ENCODE measurements around the gene FUNDC2.

Gene FUNDC2

DNA sequence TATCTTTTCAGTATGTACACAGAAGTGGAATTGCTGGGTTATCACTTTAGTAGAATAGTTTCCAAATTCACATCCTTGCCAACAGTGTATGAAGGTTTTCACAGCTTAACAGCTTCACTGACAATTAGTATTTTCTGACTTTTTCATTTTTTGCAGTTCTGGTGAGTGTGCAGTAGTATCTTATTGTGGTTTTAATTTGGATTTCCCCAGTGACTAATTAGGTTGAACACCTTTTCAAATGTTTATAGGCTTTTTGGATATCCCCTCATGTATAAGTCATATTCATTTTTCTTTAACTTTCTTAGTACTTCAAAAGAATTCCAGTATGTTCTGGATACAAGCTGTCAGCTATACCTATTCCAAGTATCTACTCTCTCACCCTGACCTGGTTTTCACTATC lies 81.8 kb downstream of the FUNDC2 start:
- H4K8ac ChIP-seq (ENCODE audit: low read length): no peak overlapping the region
- no peak overlapping the region for H2BK15ac ChIP-seq (ENCODE audit: low read depth, poor library complexity, severe bottlenecking)
- H3K36me3 ChIP-seq (ENCODE audit: control insufficient read depth in 1 of 2, insufficient read depth in 2 of 2, low read depth in 1 of 2, low read length in 2 of 2): peaks cover 0 to 22% of the 10 kb centered on the region in 2 experiments
- no peaks in the 10 kb centered on the region for H3K27me3 ChIP-seq (ENCODE audit: control insufficient read depth in 1 of 2, insufficient read depth in 1 of 2, low read length in 2 of 2)
- H3K9ac ChIP-seq (ENCODE audit: low read length): no peak overlapping the region
- no peak for DNase-seq
- no peak overlapping the region for H3K4ac ChIP-seq (ENCODE audit: low read depth in 1 of 2, low read length in 2 of 2)
- H3K23ac ChIP-seq (ENCODE audit: low read length in 2 of 2): no peak overlapping the region
- H2AFZ ChIP-seq (ENCODE audit: low read depth, low read length): no peak overlapping the region
- H2BK5ac ChIP-seq (ENCODE audit: low read depth, low read length, poor library complexity, severe bottlenecking): no peak overlapping the region
- H3K14ac ChIP-seq (ENCODE audit: low read length in 2 of 2): no peak overlapping the region
- H3K9me3 ChIP-seq (ENCODE audit: control insufficient read depth, low read length): peaks cover 16% of the 10 kb centered on the region
- no peak overlapping the region for H3K4me3 ChIP-seq (ENCODE audit: insufficient read depth in 1 of 2, low read depth in 1 of 2, low read length in 2 of 2)
- no peak overlapping the region for H2BK12ac ChIP-seq (ENCODE audit: low read length in 2 of 2)
- H3K79me1 ChIP-seq (replicated peaks; ENCODE audit: low read length, poor library complexity, severe bottlenecking): peaks cover 2% of the 10 kb centered on the region
- no peaks in the 10 kb centered on the region for H3K4me1 ChIP-seq (ENCODE audit: control insufficient read depth, insufficient read depth, low read depth, low read length)
- H3K4me2 ChIP-seq (ENCODE audit: low read length, poor library complexity, severe bottlenecking): no peak overlapping the region
- no peak overlapping the region for H3K27ac ChIP-seq (ENCODE audit: low read length, poor library complexity, severe bottlenecking)
- H2AK5ac ChIP-seq (ENCODE audit: low read length, severe bottlenecking): no peak overlapping the region
- H2BK120ac ChIP-seq (ENCODE audit: low read depth, low read length): no peak overlapping the region
- no peak overlapping the region for H4K91ac ChIP-seq (ENCODE audit: low read length)
- no peak overlapping the region for H3K18ac ChIP-seq (ENCODE audit: low read depth in 1 of 2, low read length in 2 of 2)
